GM23338 (cell line): Measurements from ENCODE around the gene ING2. TPM values are rescaled to one million over a fixed set of nuclear protein-coding genes. Genes with fewer than 3 reads are reported as not detected.

Source experiments
- ATAC-seq: fragments of 200-7000 bp; cut with Tn5 transposase; 3 replicates; pipeline ENCODE4 v1.9.1; 2020
- DNase-seq: peaks from one replicate; pipeline ENCODE4 v3.0.0-alpha.2; 2015; ENCODE audit warnings: low spot score
- H2AFZ ChIP-seq: fragments of 200-600 bp; sonication (generic); 2 replicates; pipeline ENCODE4 v1.8.0; 2016; ENCODE audit warnings: antibody characterized with exemption, mild to moderate bottlenecking, moderate library complexity
- H3F3A ChIP-seq: fragments of 200-600 bp; sonication (generic); replicated peaks from 2 replicates; pipeline ENCODE4 v1.8.0; 2017; ENCODE audit warnings: antibody characterized with exemption, mixed run types, low read depth
- H3K27ac ChIP-seq: fragments of 200-600 bp; sonication (generic); 2 replicates; pipeline ENCODE4 v1.6.1; 2016; ENCODE audit warnings: low read depth
- H3K27me3 ChIP-seq: fragments of 200-600 bp; sonication (generic); 2 replicates; pipeline ENCODE4 v1.8.0; 2016; ENCODE audit warnings: mild to moderate bottlenecking, mixed run types, moderate library complexity; ENCODE audit not compliant: insufficient read depth
- H3K36me3 ChIP-seq: fragments of 200-600 bp; sonication (generic); 2 replicates; pipeline ENCODE4 v1.8.0; 2016; ENCODE audit warnings: mild to moderate bottlenecking; ENCODE audit not compliant: insufficient read depth
- H3K4me1 ChIP-seq: fragments of 200-600 bp; sonication (generic); 2 replicates; pipeline ENCODE4 v1.8.0; 2016; ENCODE audit warnings: mild to moderate bottlenecking, moderate library complexity; ENCODE audit not compliant: insufficient read depth
- H3K4me2 ChIP-seq: fragments of 200-600 bp; sonication (generic); 2 replicates; pipeline ENCODE4 v1.7.1; 2017; ENCODE audit warnings: mixed run types
- H3K4me3 ChIP-seq: fragments of 200-600 bp; sonication (generic); 2 replicates; pipeline ENCODE4 v1.6.1; 2016; ENCODE audit warnings: mixed run types
- H3K79me2 ChIP-seq: fragments of 200-600 bp; sonication (generic); replicated peaks from 2 replicates; pipeline ENCODE4 v1.8.0; 2017; ENCODE audit warnings: mild to moderate bottlenecking; ENCODE audit not compliant: insufficient read depth
- H3K9me2 ChIP-seq: fragments of 200-600 bp; sonication (generic); 2 replicates; pipeline ENCODE4 v1.8.0; 2017; ENCODE audit not compliant: insufficient read depth
- H4K20me1 ChIP-seq: fragments of 200-600 bp; sonication (generic); replicated peaks from 2 replicates; pipeline ENCODE4 v1.8.0; 2017; ENCODE audit warnings: mild to moderate bottlenecking; ENCODE audit not compliant: insufficient read depth
- H3K27ac Mint-ChIP-seq: 2 replicates; pipeline ENCODE4 v1.8.0; 2020; ENCODE audit warnings: inconsistent platforms, mild to moderate bottlenecking, moderate library complexity, mixed read lengths
- H3K27me3 Mint-ChIP-seq: 3 replicates; pipeline ENCODE4 v1.8.0; 2022; ENCODE audit warnings: low read depth, mild to moderate bottlenecking, moderate library complexity, mixed read lengths, inconsistent platforms; ENCODE audit not compliant: insufficient read depth, poor library complexity
- H3K36me3 Mint-ChIP-seq: 3 replicates; pipeline ENCODE4 v1.8.0; 2021; ENCODE audit warnings: low read depth, mild to moderate bottlenecking, inconsistent platforms, moderate library complexity, mixed read lengths
- H3K4me1 Mint-ChIP-seq: 3 replicates; pipeline ENCODE4 v1.8.0; 2020; ENCODE audit warnings: mild to moderate bottlenecking, inconsistent platforms, mixed read lengths
- H3K4me3 Mint-ChIP-seq: 3 replicates; pipeline ENCODE4 v1.8.0; 2021; ENCODE audit warnings: moderate library complexity, mild to moderate bottlenecking, inconsistent platforms, mixed read lengths
- H3K9me3 Mint-ChIP-seq: 3 replicates; pipeline ENCODE4 v1.8.0; 2020; ENCODE audit warnings: moderate library complexity, mild to moderate bottlenecking, inconsistent platforms, mixed read lengths
- CREB1 ChIP-seq: fragments of 250-450 bp; sonication (Bioruptor Pico); IDR thresholded peaks from 2 replicates; pipeline ENCODE4 v1.5.0; 2020; ENCODE audit warnings: low read depth, mild to moderate bottlenecking, moderate library complexity
- EZH2phosphoT487 ChIP-seq: fragments of 200-600 bp; sonication (generic); IDR thresholded peaks from one replicate; pipeline ENCODE4 v1.8.1; 2018; ENCODE audit warnings: antibody characterized with exemption; ENCODE audit not compliant: unreplicated experiment
- JUNB ChIP-seq: IDR thresholded peaks from one replicate; pipeline ENCODE4 v1.6.1; 2016; ENCODE audit warnings: antibody characterized with exemption; ENCODE audit not compliant: unreplicated experiment
- POLR2AphosphoS5 ChIP-seq: IDR thresholded peaks from 2 replicates; pipeline ENCODE4 v1.6.1; 2016; ENCODE audit warnings: antibody characterized with exemption, low read depth
- ZNF114 ChIP-seq: fragments of 250-450 bp; sonication (Bioruptor Pico); IDR thresholded peaks from 2 replicates; pipeline ENCODE4 v1.5.0; 2020; ENCODE audit warnings: mild to moderate bottlenecking, moderate library complexity
- polyA plus RNA-seq: library from polyadenylated mRNA; unstranded; fragments of >200 nt; fragmentation: Nextera tagmentation; extraction: Ambion mirVana; gene quantifications from 2 replicates; pipeline ENCODE4 v1.2.1, GENCODE V29; 2016
- total RNA-seq: library from RNA; depleted of rRNA; stranded (reverse); fragments of >200 nt; shearing (Covaris generic); gene quantifications from 2 replicates; pipeline ENCODE4 v1.2.3, GENCODE V29; 2014
- TF ChIP-seq, protein P1 (sequence below): IDR thresholded peaks from 2 replicates; pipeline ENCODE4 v1.6.1; 2016; ENCODE audit warnings: antibody characterized with exemption
- TF ChIP-seq, protein P2 (sequence below): fragments of 250-450 bp; sonication (Bioruptor Pico); IDR thresholded peaks from 2 replicates; pipeline ENCODE4 v1.5.0; 2020; ENCODE audit warnings: mild to moderate bottlenecking, moderate library complexity
- TF ChIP-seq, protein P3 (sequence below), 2 experiments: fragments of 200-600 bp in 1 of 2; sonication (generic) in 1 of 2; conservative IDR thresholded peaks; 2 replicates each; pipeline versions ENCODE4 v1.5.1 to v1.6.1; 2016 to 2017; ENCODE audit warnings: antibody characterized with exemption in 2 of 2, low read depth in 2 of 2, mild to moderate bottlenecking in 2 of 2, moderate library complexity in 1 of 2

The ING2 gene
- total and polyA plus RNA-seq, 2 experiments from 2014 or later, result 21.5 to 34.2 TPM

DNA sequence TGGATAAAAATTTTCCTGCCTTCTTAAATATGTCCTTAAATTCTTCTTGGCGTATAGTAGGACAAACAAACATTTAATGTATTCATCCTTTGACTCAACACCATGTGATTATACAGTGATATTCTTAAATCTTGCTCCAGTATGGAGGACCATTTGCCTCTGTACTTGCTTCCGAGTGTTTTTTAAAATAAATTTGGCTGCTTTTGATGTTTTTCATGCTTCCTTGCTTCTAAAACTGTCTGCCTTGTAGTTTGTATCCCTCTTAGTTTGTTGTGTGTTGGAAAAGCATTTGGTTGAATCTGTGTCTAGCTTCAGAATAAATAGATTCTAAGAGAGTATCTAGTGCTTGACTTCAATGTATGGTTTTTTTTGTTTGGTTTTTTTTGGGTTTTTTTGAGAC lies 12.3 kb downstream of the ING2 start (continued):
- TF ChIP-seq, protein P1, sequence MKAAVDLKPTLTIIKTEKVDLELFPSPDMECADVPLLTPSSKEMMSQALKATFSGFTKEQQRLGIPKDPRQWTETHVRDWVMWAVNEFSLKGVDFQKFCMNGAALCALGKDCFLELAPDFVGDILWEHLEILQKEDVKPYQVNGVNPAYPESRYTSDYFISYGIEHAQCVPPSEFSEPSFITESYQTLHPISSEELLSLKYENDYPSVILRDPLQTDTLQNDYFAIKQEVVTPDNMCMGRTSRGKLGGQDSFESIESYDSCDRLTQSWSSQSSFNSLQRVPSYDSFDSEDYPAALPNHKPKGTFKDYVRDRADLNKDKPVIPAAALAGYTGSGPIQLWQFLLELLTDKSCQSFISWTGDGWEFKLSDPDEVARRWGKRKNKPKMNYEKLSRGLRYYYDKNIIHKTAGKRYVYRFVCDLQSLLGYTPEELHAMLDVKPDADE, result no peak
- no peak for TF ChIP-seq POLR2AphosphoS5
- TF ChIP-seq, protein P2, sequence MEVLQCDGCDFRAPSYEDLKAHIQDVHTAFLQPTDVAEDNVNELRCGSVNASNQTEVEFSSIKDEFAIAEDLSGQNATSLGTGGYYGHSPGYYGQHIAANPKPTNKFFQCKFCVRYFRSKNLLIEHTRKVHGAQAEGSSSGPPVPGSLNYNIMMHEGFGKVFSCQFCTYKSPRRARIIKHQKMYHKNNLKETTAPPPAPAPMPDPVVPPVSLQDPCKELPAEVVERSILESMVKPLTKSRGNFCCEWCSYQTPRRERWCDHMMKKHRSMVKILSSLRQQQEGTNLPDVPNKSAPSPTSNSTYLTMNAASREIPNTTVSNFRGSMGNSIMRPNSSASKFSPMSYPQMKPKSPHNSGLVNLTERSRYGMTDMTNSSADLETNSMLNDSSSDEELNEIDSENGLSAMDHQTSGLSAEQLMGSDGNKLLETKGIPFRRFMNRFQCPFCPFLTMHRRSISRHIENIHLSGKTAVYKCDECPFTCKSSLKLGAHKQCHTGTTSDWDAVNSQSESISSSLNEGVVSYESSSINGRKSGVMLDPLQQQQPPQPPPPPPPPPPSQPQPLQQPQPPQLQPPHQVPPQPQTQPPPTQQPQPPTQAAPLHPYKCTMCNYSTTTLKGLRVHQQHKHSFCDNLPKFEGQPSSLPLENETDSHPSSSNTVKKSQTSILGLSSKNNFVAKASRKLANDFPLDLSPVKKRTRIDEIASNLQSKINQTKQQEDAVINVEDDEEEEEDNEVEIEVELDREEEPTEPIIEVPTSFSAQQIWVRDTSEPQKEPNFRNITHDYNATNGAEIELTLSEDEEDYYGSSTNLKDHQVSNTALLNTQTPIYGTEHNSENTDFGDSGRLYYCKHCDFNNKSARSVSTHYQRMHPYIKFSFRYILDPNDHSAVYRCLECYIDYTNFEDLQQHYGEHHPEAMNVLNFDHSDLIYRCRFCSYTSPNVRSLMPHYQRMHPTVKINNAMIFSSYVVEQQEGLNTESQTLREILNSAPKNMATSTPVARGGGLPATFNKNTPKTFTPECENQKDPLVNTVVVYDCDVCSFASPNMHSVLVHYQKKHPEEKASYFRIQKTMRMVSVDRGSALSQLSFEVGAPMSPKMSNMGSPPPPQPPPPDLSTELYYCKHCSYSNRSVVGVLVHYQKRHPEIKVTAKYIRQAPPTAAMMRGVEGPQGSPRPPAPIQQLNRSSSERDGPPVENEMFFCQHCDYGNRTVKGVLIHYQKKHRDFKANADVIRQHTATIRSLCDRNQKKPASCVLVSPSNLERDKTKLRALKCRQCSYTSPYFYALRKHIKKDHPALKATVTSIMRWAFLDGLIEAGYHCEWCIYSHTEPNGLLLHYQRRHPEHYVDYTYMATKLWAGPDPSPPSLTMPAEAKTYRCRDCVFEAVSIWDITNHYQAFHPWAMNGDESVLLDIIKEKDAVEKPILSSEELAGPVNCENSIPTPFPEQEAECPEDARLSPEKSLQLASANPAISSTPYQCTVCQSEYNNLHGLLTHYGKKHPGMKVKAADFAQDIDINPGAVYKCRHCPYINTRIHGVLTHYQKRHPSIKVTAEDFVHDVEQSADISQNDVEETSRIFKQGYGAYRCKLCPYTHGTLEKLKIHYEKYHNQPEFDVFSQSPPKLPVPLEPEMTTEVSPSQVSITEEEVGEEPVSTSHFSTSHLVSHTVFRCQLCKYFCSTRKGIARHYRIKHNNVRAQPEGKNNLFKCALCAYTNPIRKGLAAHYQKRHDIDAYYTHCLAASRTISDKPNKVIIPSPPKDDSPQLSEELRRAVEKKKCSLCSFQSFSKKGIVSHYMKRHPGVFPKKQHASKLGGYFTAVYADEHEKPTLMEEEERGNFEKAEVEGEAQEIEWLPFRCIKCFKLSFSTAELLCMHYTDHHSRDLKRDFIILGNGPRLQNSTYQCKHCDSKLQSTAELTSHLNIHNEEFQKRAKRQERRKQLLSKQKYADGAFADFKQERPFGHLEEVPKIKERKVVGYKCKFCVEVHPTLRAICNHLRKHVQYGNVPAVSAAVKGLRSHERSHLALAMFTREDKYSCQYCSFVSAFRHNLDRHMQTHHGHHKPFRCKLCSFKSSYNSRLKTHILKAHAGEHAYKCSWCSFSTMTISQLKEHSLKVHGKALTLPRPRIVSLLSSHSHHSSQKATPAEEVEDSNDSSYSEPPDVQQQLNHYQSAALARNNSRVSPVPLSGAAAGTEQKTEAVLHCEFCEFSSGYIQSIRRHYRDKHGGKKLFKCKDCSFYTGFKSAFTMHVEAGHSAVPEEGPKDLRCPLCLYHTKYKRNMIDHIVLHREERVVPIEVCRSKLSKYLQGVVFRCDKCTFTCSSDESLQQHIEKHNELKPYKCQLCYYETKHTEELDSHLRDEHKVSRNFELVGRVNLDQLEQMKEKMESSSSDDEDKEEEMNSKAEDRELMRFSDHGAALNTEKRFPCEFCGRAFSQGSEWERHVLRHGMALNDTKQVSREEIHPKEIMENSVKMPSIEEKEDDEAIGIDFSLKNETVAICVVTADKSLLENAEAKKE (CRISPR knock-in tag), result no peak

DNA sequence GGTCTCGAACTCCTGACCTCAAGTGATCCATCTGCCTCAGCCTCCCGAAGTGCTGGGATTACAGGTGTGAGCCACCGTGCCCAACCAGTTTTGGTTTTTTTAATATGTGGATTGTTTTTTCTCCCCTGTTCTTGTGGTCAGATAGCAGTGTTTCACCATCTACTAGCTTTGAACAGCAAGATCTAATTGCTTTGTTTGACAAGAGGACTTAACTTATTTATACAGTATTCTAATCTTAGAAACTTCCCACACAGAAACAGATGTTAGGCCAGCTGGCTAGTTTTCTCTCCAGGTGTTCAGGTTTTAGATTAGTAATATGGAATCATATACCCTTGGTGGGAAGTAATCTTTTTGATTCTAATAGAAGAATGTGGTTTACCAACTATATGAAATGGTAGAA lies 12.9 kb downstream of the ING2 start:
- no peaks in the 10 kb centered on the region for H3F3A ChIP-seq
- ATAC-seq, result no peak
- H3K4me3 ChIP-seq, result no peak overlapping the region
- no peaks in the 10 kb centered on the region for H3K9me2 ChIP-seq
- H3K36me3 ChIP-seq, result no peaks in the 10 kb centered on the region
- no peak overlapping the region for H3K27ac ChIP-seq
- no peaks in the 10 kb centered on the region for H3K27me3 ChIP-seq
- Mint-ChIP-seq H3K4me3 (no peak overlapping the region), H3K9me3 (no peaks in the 10 kb centered on the region; the same call in 2 of the 3 replicates), H3K27ac (no peak overlapping the region), H3K36me3 (no peaks in the 10 kb centered on the region), H3K4me1 (peaks cover 28% of the 10 kb centered on the region), H3K27me3 (peaks cover under 1% of the 10 kb centered on the region)
- no peaks in the 10 kb centered on the region for H3K79me2 ChIP-seq
- H4K20me1 ChIP-seq, result no peaks in the 10 kb centered on the region
- no peak for DNase-seq
- no peak overlapping the region for H3K4me2 ChIP-seq
- peaks cover 16% of the 10 kb centered on the region for H3K4me1 ChIP-seq
- H2AFZ ChIP-seq, result no peak overlapping the region
- TF ChIP-seq, protein P1, result no peak
- TF ChIP-seq CREB1 (no peak), EZH2phosphoT487 (no peak), JUNB (no peak), ZNF114 (no peak), POLR2AphosphoS5 (no peak)
- TF ChIP-seq, protein P3, sequence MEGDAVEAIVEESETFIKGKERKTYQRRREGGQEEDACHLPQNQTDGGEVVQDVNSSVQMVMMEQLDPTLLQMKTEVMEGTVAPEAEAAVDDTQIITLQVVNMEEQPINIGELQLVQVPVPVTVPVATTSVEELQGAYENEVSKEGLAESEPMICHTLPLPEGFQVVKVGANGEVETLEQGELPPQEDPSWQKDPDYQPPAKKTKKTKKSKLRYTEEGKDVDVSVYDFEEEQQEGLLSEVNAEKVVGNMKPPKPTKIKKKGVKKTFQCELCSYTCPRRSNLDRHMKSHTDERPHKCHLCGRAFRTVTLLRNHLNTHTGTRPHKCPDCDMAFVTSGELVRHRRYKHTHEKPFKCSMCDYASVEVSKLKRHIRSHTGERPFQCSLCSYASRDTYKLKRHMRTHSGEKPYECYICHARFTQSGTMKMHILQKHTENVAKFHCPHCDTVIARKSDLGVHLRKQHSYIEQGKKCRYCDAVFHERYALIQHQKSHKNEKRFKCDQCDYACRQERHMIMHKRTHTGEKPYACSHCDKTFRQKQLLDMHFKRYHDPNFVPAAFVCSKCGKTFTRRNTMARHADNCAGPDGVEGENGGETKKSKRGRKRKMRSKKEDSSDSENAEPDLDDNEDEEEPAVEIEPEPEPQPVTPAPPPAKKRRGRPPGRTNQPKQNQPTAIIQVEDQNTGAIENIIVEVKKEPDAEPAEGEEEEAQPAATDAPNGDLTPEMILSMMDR (conservative IDR thresholded peaks at IDR 0.05; ENCODE audit: low read depth in 2 of 2), result no peak
